Measurements from ENCODE around the gene PLD1. TPM values are rescaled to one million over a fixed set of nuclear protein-coding genes. Genes with fewer than 3 reads are reported as not detected.

Gene PLD1
- total and polyA plus RNA-seq, 10 donors, result 3.0 to 75.2 (median 54.0) TPM

- no peak for TF ChIP-seq CTCF (IDR thresholded peaks at IDR 0.05 in 8 of 11, conservative IDR thresholded peaks at IDR 0.05 in 3 of 11)
- TF ChIP-seq POLR2AphosphoS5 (IDR thresholded peaks at IDR 0.05), result peak in 1 of 3 donors; percentile 49
- peaks cover 0 to 21% (median 11%) of the 10 kb centered on the region in 7 donors for H3K27me3 ChIP-seq (replicated peaks in 1 of 7)
- H3K36me3 ChIP-seq, result no peaks in the 10 kb centered on the region
- 38 to 82% (median 52%) methylated on average over 4 of the region's 4 CpGs for WGBS, 5 donors
- H3K27ac ChIP-seq, result peak overlapping the region in 7 of 8 donors; percentile 31 to 96 (median 93)
- H3K4me3 ChIP-seq, result peak overlapping the region in 1 of 8 donors; percentile 75
- no peaks in the 10 kb centered on the region for H3K9me3 ChIP-seq
- no peak for DNase-seq
- peaks cover 0 to 66% (median 41%) of the 10 kb centered on the region in 6 donors for H3K4me1 ChIP-seq
- intact Hi-C loops (cut with DNase I; ENCODE audit: low total_unique reads), result no loop called here
These were observed 1.1 kb upstream of the PLD1 start for GRCh38 chr3:171811295-171811912.

GRCh38 chr3:171810629-171811294 is 479 bp upstream of the PLD1 start:
- no peak for DNase-seq
- Histone ChIP-seq H3K27ac (peak overlapping the region; percentile 83 to 96 (median 93)), H3K9me3 (no peaks in the 10 kb centered on the region), H3K36me3 (no peaks in the 10 kb centered on the region), H3K4me3 (peak overlapping the region; percentile 43 to 75 (median 62)), H3K4me1 (peaks cover 0 to 73% (median 46%) of the 10 kb centered on the region in 6 donors), H3K27me3 (replicated peaks in 1 of 7) (peaks cover 0 to 21% (median 11%) of the 10 kb centered on the region in 7 donors)
- 22 to 27% (median 26%) methylated on average over 22 of the region's 22 CpGs for WGBS, 5 donors
- intact Hi-C loops (cut with DNase I; ENCODE audit: low total_unique reads), result no loop called here
- TF ChIP-seq POLR2A (IDR thresholded peaks at IDR 0.05) (no peak), CTCF (IDR thresholded peaks at IDR 0.05 in 8 of 11, conservative IDR thresholded peaks at IDR 0.05 in 3 of 11) (no peak), POLR2AphosphoS5 (IDR thresholded peaks at IDR 0.05) (no peak)

- WGBS, 5 donors, result 0 to 3% (median 1%) methylated on average over 7 to 11 of the region's 11 CpGs
- peaks cover 0 to 21% (median 11%) of the 10 kb centered on the region in 7 donors for H3K27me3 ChIP-seq (replicated peaks in 1 of 7)
- TF ChIP-seq POLR2AphosphoS5 (IDR thresholded peaks at IDR 0.05) (no peak), POLR2A (IDR thresholded peaks at IDR 0.05) (no peak), CTCF (IDR thresholded peaks at IDR 0.05 in 8 of 11, conservative IDR thresholded peaks at IDR 0.05 in 3 of 11) (no peak)
- no peaks in the 10 kb centered on the region for H3K9me3 ChIP-seq
- DNase-seq, result no peak
- H3K36me3 ChIP-seq, result no peaks in the 10 kb centered on the region
- intact Hi-C loops (cut with DNase I; ENCODE audit: low total_unique reads), result no loop called here
- H3K4me1 ChIP-seq, result peaks cover 0 to 85% (median 50%) of the 10 kb centered on the region in 6 donors
- H3K4me3 ChIP-seq, result peak overlapping the region; percentile 43 to 75 (median 62)
- peak overlapping the region; percentile 83 to 96 (median 93) for H3K27ac ChIP-seq
These were observed 747 bp downstream of the PLD1 start for GRCh38 chr3:171809611-171809860.

GRCh38 chr3:171807806-171808205 is 2.5 kb downstream of the PLD1 start:
- intact Hi-C loops (cut with DNase I; ENCODE audit: low total_unique reads), result no loop called here
- H3K9me3 ChIP-seq, result no peaks in the 10 kb centered on the region
- no peak for DNase-seq
- no peaks in the 10 kb centered on the region for H3K36me3 ChIP-seq
- H3K4me1 ChIP-seq, result peaks cover 0 to 81% (median 51%) of the 10 kb centered on the region in 6 donors
- H3K27ac ChIP-seq, result no peak overlapping the region
- no peak for TF ChIP-seq POLR2A (IDR thresholded peaks at IDR 0.05)
- no peak for TF ChIP-seq POLR2AphosphoS5 (IDR thresholded peaks at IDR 0.05)
- TF ChIP-seq CTCF (IDR thresholded peaks at IDR 0.05 in 8 of 11, conservative IDR thresholded peaks at IDR 0.05 in 3 of 11), result no peak
- peaks cover 0 to 21% (median 11%) of the 10 kb centered on the region in 7 donors for H3K27me3 ChIP-seq (replicated peaks in 1 of 7)
- no peak overlapping the region for H3K4me3 ChIP-seq
- 94 to 98% (median 95%) methylated on average over 6 of the region's 6 CpGs for WGBS, 5 donors
